NCI-H345 treated with DMSO at 0.1 percent for 48 hours (cell line): ENCODE results near the gene MGLL.

Experiments
- DNase-seq: peaks from one replicate; lab custom pipeline; 2025; ENCODE audit not compliant: unreplicated experiment; lab: John Stamatoyannopoulos, UW

The MGLL gene

DNA sequence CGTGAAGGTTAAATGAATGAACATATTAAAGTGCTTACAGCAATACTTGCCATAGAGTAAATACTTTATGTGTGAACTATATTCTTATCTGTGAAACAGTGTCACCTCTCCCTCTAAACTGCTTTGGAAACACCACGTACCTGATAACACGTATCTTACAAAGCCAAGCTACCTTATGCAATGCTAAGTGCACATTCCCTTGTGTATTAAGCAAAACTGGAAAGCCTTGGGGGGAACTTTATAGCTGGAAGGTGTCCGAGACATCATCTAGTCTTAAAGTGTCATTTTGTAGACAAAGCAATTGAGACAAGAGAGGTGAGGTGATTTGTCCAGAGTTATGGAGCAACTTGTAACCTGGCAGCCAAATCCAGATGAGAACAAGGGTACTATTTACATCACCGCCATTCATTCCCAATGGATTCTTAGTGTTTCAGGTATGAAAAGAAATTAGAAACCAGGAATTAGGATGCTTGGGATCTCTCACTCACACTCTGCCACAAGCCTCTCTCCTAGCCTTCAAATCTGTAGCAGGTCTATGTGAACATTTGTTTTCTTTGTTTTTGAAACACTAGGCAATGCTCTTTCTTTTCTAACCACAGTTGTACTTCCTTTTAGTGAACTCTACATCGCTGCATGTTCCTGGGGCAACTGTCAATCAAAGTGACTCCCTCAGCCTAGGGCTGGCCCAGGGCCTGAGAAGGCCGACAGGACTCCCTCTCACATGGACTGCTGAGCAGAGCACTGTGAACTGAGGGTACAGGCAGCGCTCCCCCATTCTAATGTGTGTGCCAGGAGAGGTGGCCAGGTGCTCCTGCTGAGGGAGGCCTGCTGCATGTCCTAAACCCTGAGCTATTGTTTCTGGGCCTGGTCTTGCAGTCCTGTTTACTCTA is 13.9 kb upstream of the MGLL start:
- DNase-seq, result no peak

DNA sequence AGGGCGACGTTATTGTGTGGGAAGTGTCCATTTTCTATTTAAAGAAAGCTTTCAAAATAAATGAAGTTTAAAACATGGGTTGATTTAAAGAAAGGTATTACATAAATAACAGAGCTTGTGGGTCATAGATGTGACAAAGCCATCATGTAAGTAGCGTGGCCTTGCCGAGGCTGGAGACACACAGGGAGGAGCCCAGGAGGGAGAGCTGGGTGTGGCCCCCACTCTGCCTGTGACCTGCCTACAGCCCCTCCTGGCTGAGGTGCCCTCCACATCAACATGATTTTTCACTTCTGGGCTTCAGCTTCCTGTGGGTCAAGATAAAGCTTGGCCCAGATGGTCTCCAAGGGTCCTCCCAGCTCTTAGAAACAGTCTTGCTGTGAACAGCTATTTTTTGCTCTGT is 12.5 kb upstream of the MGLL start:
- DNase-seq, result no peak

DNA sequence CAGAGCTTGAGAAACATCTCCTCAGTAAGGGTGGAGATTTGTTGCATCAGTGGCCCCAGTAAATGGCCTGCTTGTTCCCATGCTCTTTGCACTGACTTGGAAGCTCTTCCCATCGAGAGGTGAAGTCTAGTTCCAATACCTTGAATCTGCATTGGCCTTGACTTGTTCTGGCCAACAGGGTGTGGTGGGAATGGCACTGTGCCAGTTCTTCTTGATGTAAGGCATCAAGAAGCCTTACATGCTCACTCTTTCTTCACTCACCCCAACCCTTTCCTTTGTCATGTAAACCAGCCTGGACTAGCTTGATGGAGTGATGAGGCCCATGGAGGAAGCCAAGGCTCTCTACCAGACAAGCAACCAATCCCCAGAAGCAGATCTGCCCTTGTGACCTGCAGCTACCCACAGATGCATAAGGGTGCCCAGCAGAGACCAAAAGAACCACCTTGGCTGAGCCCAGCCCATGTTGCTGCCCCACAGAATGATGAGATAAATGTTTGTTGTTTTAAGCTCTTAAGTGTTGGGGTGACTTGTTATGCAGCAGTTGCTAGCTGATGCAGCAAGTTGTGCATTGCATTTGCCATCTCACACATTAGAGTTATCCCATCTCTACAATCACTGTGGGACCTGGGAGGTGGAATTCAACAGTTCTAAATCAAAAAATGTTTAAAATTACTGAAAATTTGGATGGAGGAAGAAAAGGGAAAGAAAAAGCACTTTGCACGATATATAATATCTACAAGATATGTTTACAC is 11.1 kb upstream of the MGLL start:
- DNase-seq, result no peak

DNA sequence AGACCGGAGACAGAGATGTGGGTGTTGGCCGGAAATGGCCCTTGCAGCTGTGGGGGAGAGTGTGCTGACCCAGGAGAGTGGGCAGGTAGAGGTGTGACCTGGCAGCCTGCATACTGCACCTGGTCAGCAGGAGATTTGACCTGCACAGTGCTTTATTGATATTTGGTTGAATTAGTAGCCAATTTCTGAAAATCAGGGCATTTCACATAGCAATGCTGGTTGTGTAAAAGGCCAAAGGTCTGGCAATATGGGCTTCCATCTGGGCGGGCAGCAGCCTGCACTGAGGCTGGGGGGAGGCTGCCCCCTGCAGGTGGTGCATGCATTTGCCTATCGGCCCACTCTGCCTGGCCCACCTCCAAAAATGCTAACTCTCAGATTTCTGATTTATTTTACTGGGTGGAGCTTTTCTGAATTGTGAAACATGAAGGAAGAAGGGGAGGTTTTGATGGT is 9.4 kb upstream of the MGLL start:
- no peak for DNase-seq

DNA sequence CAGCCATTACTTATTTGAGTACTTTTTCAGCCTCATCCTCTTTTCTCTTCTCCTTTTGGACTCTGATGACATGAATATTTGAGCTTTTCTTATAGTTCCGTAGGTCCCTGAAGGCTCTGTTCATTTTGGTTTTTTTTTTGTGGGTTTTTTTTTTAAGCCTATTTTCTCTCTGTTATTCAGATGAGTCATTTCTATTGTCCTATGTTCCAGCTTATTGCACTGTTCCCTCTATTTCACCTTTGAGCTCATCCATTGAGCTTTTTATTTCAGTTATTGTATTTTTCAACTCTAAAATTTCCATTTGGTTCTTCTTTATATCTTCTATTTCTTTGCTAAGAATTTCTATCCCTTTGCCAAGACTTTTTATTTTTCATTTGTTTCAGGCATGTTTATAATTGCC is 7.2 kb upstream of the MGLL start:
- DNase-seq, result no peak

DNA sequence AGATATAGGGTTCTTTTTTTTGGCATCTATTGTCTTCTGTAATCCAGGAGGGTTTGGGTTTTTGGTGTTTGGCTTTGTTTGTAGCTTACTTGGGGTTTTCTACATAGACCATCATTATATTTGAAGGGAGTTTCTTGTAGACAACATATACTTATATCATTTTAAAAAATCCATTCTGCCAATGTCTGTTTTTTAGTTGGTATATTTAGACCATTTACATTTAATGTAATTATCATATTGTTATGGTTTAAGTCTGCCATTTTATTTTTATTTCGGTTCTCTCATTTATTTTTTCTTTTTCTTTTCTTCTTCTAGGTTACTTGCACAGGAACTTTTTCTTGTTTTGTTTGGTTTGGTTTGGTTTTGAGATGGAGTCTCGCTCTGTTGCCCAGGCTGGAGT is 5.5 kb upstream of the MGLL start:
- no peak for DNase-seq

DNA sequence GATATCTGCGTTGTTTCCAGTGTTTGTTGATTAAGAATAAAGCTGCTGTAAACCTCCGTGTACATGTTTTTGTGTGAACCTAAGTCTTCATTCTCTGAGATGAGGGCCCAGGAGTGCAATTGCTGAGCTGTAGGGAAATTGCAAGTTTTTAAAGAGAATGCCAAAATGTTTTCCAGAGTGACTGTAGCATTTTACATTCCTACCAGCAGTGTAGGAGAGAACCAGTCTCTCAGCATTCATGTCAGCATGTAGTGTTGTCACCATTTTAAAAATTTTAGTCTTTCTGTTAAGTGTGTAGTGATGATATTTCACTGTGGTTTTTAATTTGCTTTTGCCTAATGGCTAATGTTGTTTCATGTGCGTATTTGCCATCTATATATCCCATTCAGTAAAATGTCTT is 3.4 kb upstream of the MGLL start:
- DNase-seq, result no peak

DNA sequence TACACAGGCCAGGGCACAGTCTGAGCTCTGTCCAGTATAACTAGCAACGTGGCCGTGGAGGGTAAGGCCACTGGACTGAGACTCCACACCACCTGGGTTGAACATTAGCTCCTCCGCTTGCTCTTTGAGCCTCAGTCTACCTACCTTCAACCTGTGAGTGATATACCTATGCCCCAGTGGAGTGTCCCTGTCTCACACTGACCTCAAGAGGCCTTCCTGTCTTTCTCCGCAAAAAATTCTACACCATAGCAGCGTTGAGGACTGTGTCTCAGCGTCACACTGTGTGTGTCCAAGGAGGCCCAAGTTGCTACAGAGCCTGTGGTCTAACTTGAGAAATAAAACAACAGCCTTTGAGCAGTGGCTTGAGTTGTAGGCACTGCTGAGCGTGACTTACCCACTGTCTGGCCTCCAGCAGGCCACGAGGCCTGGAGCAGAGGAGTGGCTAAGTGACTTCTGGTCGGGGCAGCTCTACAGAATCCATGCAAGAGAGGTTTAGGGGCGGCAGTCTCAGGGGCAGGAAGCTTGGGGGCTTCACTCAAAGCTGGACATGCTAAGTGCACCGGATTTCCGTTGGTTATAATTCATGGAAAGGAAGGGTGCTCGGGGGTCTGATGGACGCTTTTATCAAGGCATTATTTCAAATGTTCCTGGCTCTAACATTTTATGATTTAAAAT is 2.0 kb upstream of the MGLL start:
- DNase-seq, result no peak

DNA sequence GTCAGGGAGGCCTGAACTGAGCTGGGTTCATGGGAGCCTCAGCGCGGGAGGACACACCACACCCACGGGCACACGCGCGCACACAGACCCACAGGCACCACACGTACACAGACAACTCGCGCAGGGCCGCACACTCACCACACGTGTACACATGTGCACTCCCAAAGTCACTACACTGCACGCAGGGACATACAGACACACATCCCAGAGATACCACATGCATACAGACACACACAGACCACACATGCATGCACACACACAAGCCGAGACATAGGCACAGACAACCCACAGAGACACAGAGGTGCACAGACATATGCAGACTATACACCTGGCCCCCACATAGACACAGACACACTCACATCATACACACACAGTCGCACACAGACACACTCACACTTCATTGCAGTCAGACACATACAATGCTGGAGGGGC is 1.1 kb upstream of the MGLL start:
- no peak for DNase-seq

DNA sequence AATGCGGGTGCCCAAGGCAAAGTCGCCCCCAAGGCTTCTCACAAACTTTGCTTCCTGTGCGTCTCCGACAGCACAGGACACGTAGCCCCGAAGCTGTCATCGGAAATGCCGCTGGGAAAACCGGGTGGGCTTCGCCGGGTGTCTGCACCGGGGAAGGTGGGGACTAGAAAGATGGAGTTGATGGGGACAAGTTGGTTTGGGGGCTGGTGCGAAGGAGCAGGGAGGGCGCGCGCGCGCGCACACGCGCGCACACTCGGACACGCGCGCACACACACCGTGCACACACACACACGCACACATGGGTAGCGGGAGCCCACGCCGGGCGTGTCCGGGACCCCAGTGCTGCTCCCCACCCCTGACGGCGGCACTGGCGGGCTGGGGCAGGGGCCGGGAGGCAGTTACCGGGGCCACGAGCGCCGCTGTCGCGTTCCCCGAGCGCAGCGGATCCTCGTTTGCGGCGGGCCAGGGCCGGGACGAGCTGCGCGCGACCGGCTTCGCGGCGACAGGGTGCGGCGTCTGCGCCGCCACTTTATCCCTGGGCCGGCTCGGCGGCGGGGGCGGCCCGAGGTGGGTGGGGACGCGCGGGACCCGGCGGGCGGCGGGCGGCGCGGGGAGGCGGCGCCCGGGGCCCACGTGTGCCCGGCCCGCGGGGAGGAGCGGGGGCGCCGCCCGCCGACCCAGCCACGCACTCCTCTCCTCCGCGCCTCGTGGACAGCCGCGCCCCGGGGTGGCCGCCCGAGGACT is 539 bp upstream of the MGLL start:
- DNase-seq, result no peak

DNA sequence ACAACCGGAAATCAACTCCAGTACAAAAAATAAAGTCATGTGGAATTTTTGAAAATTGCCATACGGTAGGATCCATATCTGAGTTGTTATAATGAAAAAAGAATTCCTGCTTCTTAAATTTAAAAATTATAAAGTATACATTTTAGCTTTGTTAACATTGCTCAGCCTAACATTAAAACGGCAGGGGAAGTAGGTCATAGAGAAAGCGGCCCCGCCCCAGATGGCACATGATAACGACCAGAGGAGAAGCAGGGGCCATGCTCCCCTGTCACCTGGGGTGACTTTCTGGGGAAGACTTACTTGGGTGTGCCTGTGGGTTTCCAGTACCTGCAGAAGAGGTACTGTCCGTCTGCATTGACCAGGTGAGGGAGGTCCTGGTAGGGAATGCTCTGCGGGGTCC is 921 bp downstream of the MGLL start:
- no peak for DNase-seq

DNA sequence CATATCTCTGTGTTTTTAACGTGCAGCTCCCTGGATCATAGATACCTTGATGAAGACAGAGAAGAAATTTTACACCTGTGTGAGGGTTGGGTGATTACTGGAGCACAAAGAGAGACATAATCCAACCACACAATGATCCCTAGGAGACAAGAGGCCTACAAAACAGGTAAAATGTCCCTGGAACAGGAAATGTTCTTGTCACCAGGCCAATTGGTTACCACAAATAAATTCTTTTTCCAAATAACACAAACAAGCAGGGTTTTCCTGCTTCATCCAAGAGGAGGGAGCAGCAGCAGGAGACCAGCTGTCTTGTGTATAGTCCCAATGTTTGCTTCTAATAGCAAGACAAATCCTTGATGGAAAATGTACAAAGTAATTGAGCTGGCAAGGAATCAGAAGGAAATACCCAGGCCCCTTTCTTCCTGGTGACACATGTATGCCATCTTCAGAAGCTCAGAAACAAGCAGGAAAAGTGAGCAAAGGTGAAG is 1.4 kb downstream of the MGLL start:
- peak; percentile 34 for DNase-seq

DNA sequence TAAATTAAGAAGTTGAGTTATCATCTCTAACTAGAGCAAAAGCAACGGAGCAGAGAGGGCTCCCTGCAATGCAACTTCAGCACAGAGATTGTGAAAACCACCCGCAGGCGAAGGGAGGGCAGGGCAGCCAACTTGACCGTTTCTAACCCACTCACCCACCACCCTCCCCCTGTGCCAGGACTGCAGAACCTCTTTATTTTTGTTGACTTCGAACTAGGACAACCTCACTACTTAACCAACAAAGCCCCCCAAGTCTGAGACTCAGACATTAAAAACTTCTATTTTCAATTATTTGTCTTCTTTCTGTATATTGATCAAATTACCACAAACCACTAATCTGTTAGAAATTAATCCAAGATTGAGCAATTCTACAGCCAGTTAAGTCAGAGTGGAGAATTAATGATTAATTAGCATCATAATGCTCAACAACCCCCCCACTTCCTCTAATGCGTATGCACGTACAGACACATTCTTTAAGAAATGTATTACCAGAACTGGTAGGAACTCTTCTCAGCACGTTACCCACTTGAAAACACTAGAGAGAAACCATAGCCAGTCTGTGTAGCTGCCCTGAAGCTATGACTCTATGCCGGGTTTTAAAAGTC is 2.0 kb downstream of the MGLL start:
- no peak for DNase-seq

DNA sequence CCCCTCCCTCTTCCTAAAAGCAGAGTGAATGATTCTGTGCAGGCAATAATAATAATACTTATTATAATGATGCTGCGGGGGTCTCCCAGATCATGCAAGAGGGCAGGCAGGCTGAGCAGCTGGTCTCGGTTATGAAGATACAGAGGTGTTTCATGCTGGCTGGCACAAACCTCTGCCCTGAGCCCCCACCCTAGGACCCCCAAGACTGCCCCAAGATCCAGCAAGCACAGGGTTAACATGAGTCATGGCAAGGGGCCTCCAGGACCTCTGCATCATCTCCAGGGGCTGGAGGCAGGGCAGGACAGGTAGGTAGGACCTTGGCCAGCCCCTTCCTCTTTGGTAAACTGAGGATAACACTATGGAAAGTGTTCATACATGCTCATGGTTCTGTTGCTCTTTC is 2.7 kb downstream of the MGLL start:
- DNase-seq, result no peak

DNA sequence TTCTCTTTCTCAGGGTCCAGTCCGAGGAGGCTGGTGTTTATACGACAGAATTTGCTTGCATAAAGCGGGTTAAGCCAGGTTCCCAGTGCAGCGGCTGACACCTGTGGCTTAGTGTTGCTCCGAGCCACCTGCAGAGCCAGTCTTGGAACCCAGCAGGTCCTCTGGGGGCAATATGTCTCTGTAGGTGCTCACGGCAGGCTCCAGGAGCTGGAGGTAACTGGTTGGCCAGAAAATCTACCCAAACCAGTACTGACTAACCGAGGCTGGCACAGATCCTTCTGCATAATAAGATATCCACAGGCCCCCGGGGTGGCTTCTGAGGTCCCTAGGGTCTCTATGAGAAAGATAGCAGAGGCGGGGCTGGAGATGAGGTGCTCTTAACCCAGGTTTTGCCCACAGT is 3.2 kb downstream of the MGLL start:
- no peak for DNase-seq

DNA sequence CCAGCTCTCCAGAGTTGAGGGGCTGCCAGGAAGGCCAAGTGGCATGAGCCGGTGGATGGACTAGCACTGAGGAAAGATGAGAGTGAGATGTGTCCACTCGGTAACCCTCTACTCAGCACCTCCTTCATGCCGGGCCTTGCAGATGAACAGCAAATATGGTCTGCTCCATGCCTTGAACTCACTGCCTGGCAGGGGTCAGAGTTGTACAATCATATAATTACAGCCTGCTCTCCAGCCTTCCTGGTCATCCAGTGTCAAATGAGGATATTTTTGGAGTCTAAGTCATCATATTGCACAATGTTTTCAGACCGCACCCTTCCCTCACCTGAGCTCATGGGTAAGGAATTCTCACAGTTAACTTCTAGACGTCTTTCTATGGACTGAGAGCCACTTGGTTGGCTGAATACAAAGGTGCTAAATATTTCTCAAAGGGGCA is 4.9 kb downstream of the MGLL start:
- no peak for DNase-seq

DNA sequence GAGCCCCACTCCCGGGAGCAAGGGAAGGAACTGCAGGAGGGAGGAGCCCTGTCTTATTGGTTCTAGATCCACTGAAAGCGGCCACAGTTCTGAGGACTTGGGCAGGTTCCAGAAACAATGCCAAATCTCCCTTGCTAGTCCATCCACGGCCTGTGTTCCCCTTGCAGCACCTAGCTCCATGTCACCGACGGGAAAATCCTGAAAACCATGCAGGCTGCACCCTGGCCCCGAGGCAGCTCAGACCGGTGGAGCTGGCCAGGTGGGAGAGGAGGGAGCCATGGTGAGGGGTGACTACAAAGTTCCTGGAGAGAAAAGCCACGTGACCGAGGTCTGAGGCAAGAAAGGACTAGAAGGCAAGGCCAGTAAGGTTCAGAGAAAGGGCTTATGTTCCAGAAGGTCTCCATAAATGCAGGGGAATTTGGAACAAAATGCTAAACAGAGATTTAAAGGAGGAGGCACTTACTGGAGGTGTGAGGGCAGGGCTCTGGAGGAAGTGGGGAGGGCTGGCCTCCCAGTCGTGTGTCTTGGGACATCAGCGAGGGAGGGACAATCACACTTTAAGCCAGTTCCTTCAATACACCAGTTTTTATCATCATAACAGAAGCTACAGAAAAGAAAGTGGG is 5.4 kb downstream of the MGLL start:
- DNase-seq, result no peak

DNA sequence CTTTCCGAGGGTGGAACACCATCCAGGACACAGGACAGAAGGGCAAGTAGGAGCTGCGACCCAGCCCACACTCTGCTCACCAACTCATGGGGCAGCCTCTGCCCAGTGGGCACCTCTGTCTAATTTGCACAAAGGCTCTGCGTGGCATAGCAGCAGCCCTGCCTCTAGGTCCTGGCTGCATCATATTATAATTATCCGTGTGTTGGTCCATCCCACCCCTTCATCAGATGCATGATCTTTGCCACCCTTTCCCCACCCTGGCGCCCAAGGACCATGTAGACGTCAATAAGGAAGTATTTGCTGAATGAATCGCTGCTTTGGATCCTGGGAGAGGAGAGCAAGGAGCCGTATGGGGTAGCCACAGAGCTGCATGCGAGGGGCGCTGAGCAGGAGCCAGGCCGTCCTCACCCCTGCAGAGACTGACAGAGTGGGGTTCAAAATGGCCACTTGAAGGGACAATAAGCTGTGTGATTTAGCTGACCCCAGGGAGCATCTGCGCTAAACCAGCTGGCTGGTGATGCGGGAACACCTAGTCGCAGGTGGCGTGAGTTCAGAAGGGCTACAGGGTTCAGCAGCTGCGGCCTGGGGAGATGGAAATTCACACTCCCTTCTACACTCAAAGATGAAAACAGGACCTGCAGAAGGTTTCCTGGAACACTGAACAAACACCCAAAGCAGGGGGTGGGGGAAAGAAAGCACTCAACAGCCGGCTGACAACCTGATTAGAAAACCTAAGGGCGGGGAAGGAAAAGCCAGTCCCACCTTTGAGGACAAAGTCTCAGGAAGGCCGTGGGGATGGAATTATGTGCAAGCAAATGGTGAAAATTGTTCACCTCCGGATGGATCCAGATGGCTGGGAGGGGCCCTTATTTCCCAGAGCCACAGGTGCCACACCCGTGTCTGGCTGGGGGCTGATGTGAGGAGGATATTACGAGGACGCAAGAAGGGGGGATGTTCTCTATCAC is 6.4 kb downstream of the MGLL start:
- DNase-seq, result no peak

DNA sequence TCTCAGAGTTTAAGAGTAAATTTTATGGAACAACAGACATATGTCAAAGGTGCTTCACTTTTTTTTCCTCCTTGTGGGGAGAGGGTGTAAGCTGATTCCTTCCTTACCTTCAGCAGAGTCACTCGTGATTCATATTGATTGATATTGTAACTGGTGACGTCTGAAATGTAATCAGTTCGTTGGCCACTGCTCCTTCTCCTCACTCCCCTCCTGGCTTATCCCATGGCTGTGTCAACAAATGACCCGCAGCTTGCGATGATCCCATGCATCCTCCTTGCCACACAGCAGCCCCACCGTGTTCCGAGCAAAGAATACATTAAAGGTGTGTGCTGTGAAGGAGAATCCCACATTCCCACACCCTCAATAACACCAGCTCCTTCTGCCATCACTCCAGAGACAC is 7.3 kb downstream of the MGLL start:
- DNase-seq, result no peak
